Measurements from ENCODE around the gene USP17L29. TPM values are rescaled to one million over a fixed set of nuclear protein-coding genes. Genes with fewer than 3 reads are reported as not detected.
"Not testable (repeated sequence)": the region's sequence is repeated elsewhere in the genome, so short reads cannot be mapped to it uniquely, and the experiment has no call there.

Gene USP17L29
- total RNA-seq, 1 donor from 2014 or later: not detected

DNA sequence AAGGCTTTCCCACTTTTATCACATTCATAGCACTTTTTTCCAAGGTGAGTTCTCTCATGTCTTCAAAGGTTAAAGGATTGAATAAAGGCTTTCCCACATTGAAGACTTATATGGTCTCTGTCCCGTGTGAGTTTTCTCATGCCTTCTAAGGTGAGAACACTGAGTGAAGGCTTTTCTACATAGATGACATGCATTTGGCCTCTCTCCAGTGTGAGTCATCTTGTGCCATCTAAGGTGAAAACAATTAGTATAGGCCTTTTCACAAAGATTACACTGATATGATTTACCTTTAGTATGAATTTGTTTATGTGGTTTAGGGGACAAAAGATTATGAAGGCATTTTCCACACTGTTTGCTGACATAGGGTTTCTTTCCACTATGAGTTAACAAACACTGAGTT is 30.7 kb downstream of the USP17L29 start:
- ChIA-PET POLR2A (no interaction called here), CTCF (no interaction called here)
- H3K9me3 Mint-ChIP-seq: no peaks in the 10 kb centered on the region
- ATAC-seq (ENCODE audit: low read depth) (no peak), DNase-seq (no peak)
- H3K27me3 Mint-ChIP-seq: no peaks in the 10 kb centered on the region
- no peak overlapping the region for H3K4me3 Mint-ChIP-seq
- no peaks in the 10 kb centered on the region for H3K4me1 Mint-ChIP-seq
- TF ChIP-seq, protein P1, sequence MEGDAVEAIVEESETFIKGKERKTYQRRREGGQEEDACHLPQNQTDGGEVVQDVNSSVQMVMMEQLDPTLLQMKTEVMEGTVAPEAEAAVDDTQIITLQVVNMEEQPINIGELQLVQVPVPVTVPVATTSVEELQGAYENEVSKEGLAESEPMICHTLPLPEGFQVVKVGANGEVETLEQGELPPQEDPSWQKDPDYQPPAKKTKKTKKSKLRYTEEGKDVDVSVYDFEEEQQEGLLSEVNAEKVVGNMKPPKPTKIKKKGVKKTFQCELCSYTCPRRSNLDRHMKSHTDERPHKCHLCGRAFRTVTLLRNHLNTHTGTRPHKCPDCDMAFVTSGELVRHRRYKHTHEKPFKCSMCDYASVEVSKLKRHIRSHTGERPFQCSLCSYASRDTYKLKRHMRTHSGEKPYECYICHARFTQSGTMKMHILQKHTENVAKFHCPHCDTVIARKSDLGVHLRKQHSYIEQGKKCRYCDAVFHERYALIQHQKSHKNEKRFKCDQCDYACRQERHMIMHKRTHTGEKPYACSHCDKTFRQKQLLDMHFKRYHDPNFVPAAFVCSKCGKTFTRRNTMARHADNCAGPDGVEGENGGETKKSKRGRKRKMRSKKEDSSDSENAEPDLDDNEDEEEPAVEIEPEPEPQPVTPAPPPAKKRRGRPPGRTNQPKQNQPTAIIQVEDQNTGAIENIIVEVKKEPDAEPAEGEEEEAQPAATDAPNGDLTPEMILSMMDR (IDR thresholded peaks at IDR 0.05): no peak
- H3K27ac Mint-ChIP-seq: no peak overlapping the region
- H3K36me3 Mint-ChIP-seq (ENCODE audit: low read depth): no peaks in the 10 kb centered on the region
- intact Hi-C loops (cut with micrococcal nuclease): no loop called here

DNA sequence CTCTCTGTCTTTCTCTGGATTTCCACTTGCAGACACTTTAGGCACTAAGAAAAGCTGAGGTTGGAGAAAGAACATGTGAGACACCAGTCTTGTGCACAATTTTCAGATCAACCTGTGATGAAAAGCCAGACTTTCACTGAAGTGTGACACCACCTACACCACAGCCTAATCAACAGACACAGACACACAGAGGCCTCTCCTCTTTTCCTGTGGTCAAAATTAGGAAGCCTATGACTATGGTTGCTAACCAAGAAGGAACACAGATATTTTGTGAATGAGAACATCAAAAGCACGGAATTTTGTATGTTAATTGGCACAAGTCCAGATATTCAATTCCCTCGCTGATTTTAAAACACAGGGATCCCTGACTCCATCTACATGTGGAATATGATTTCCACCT is 35.6 kb downstream of the USP17L29 start:
- H3K27ac Mint-ChIP-seq; H3K4me1 Mint-ChIP-seq; POLR2A ChIA-PET; H3K27me3 Mint-ChIP-seq; H3K4me3 Mint-ChIP-seq; ATAC-seq (ENCODE audit: low read depth); CTCF ChIA-PET; DNase-seq; H3K9me3 Mint-ChIP-seq; H3K36me3 Mint-ChIP-seq (ENCODE audit: low read depth); intact Hi-C loops (cut with micrococcal nuclease): not testable (repeated sequence)

Other genes with a start within 250 kb of the USP17L29 start
- not detected in 2 replicates for gene FAM90A26, start 183.2 kb upstream of the USP17L29 start, total RNA-seq
- not detected in 2 replicates for gene USP17L10, start 143.0 kb upstream of the USP17L29 start, total RNA-seq
- not detected in 2 replicates for gene USP17L11, start 138.2 kb upstream of the USP17L29 start, total RNA-seq
- not detected in 2 replicates for gene USP17L12, start 133.5 kb upstream of the USP17L29 start, total RNA-seq
- gene USP17L13, start 128.7 kb upstream of the USP17L29 start, total RNA-seq: not detected in 2 replicates
- gene USP17L15, start 119.3 kb upstream of the USP17L29 start, total RNA-seq: not detected in 2 replicates
- gene USP17L17, start 109.8 kb upstream of the USP17L29 start, total RNA-seq: not detected in 2 replicates
- gene USP17L18, start 105.0 kb upstream of the USP17L29 start, total RNA-seq: not detected in 2 replicates
- not detected in 2 replicates for gene USP17L19, start 100.3 kb upstream of the USP17L29 start, total RNA-seq
- gene USP17L20, start 95.5 kb upstream of the USP17L29 start, total RNA-seq: not detected in 2 replicates
- gene USP17L21, start 90.8 kb upstream of the USP17L29 start, total RNA-seq: not detected in 2 replicates
- gene USP17L22, start 86.0 kb upstream of the USP17L29 start, total RNA-seq: not detected in 2 replicates
- gene USP17L24, start 28.5 kb upstream of the USP17L29 start, total RNA-seq: not detected in 2 replicates
- gene USP17L25, start 23.7 kb upstream of the USP17L29 start, total RNA-seq: not detected in 2 replicates
- gene USP17L26, start 19.0 kb upstream of the USP17L29 start, total RNA-seq: not detected in 2 replicates
- gene USP17L5, start 14.2 kb upstream of the USP17L29 start, total RNA-seq: not detected in 2 replicates
- gene USP17L27, start 9.5 kb upstream of the USP17L29 start, total RNA-seq: not detected in 2 replicates
- gene USP17L28, start 4.7 kb upstream of the USP17L29 start, total RNA-seq: not detected in 2 replicates
- gene USP17L30, start 9.5 kb downstream of the USP17L29 start, total RNA-seq: not detected in 2 replicates
- not detected in 2 replicates for gene DEFB131A, start 90.8 kb downstream of the USP17L29 start, total RNA-seq

All from activated B cell treated with CpG ODN at 0.5 μM for 24 hours (primary cell).